Tibial nerve (tissue), 4 donors: Measurements from ENCODE around the gene CD37. TPM values are rescaled to one million over a fixed set of nuclear protein-coding genes. Genes with fewer than 3 reads are reported as not detected.

Experiments used
- DNase-seq, 2 donors: peaks; one replicate each; pipeline ENCODE4 v3.0.0-alpha.2; 2019; ENCODE audit warnings: low spot score in 2 of 2
- H3K27ac ChIP-seq, 4 donors: fragments of 200-600 bp; sonication (generic) in 3 of 4; one replicate each; pipeline ENCODE4 v1.5.1; 2017 to 2019; ENCODE audit warnings: mild to moderate bottlenecking in 1 of 4
- H3K27me3 ChIP-seq, 2 donors: fragments of 200-600 bp; sonication (generic) in 1 of 2; one replicate each; pipeline versions ENCODE4 v1.5.1 to v1.6.0; 2017 to 2019
- H3K36me3 ChIP-seq, 3 donors: fragments of 200-600 bp; sonication (generic); one replicate each; pipeline ENCODE4 v1.5.1; 2018 to 2019
- H3K4me1 ChIP-seq, 4 donors: fragments of 200-600 bp; sonication (generic) in 3 of 4; one replicate each; pipeline ENCODE4 v1.5.1; 2017 to 2019
- H3K4me3 ChIP-seq, 4 donors: fragments of 200-600 bp; sonication (generic) in 3 of 4; one replicate each; pipeline ENCODE4 v1.5.1; 2017 to 2019; ENCODE audit warnings: mild to moderate bottlenecking in 1 of 4, moderate library complexity in 1 of 4
- H3K9me3 ChIP-seq, 4 donors: fragments of 200-600 bp; sonication (generic) in 3 of 4; one replicate each; pipeline ENCODE4 v1.5.1; 2017 to 2019
- CTCF ChIP-seq, 5 experiments: fragments of 200-600 bp in 3 of 5; fragments of 450-650 bp in 2 of 5; sonication (generic) in 3 of 5; IDR thresholded peaks; one replicate each; pipeline ENCODE4 v1.5.1; 2016 to 2019; ENCODE audit warnings: antibody characterized with exemption in 5 of 5, mild to moderate bottlenecking in 3 of 5, moderate library complexity in 2 of 5
- EP300 ChIP-seq, 2 donors: sonication (generic); formaldehyde crosslinking; IDR thresholded peaks; one replicate each; pipeline ENCODE4 v1.6.1; 2017; ENCODE audit warnings: antibody characterized with exemption in 2 of 2, mild to moderate bottlenecking in 1 of 2
- POLR2A ChIP-seq, 2 donors: fragments of 450-650 bp; IDR thresholded peaks; one replicate each; pipeline ENCODE4 v1.6.1; 2017; ENCODE audit warnings: antibody characterized with exemption in 2 of 2, mild to moderate bottlenecking in 2 of 2, moderate library complexity in 2 of 2
- WGBS, 2 donors: methylation state at CpG; one replicate each; pipeline ENCODE4 v1.1.5; 2018; 5-methylcytosine and 5-hydroxymethylcytosine counted together
- total RNA-seq, 4 donors: library from RNA; depleted of rRNA; stranded (reverse); fragments of >200 nt; gene quantifications; one replicate each; pipeline ENCODE4 v1.1.0, GENCODE V29; 2016

Gene CD37
- total RNA-seq, 4 donors from 2014 or later: 9.8 to 18.6 (median 15.8) TPM

DNA sequence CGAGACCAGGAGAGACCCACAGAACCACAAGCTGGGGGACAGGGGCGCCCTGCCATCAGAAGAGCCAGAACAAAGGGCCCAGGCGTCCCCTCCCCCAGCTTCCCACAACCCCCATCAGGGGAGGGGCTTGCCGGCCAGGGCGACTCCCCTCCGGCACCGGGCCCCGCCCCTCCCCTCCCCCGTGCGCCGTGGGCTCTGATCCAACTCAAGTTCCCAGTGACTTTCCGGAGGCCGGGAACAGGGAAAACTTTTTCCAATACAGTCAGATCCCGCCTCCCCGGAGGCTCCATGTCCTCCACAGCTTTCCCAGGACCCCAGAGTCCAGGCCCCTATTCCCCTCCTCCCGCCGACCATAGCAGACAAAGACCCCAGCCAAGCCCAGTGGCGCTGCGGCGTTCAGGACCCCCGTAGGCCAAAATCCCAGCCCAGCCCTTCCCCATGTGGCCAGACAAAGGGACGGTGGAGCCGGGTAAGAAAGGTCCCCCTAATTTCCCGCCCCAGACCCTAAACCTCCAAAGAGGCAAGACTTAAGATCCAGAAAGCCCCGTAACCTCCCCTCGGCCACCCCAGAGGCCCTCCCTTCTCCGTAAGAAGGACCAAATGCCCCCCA, 26.3 kb downstream of the CD37 start:
- Histone ChIP-seq H3K27ac (peak overlapping the region; percentile 88 to 97 (median 92)), H3K4me3 (peak overlapping the region; percentile 53 to 89 (median 84)), H3K9me3 (no peaks in the 10 kb centered on the region), H3K27me3 (peaks cover 0 to 4% of the 10 kb centered on the region in 2 donors), H3K4me1 (peaks cover 0 to 40% (median 10%) of the 10 kb centered on the region in 4 donors), H3K36me3 (peaks cover 0 to 35% (median 0%) of the 10 kb centered on the region in 3 donors)
- peak; percentile 55 to 72 for DNase-seq
- 0 to 1% methylated on average over 22 to 27 of the region's 27 CpGs for WGBS, 2 donors
- TF ChIP-seq EP300 (IDR thresholded peaks at IDR 0.05): peak in 1 of 2 donors; percentile 62
- TF ChIP-seq POLR2A (IDR thresholded peaks at IDR 0.05): peak in 1 of 2 donors; percentile 43
- no peak for TF ChIP-seq CTCF (IDR thresholded peaks at IDR 0.05)

- H3K27me3 ChIP-seq: peaks cover 0 to 4% of the 10 kb centered on the region in 2 donors
- peak; percentile 68 to 69 for DNase-seq
- TF ChIP-seq POLR2A (IDR thresholded peaks at IDR 0.05) (peak in 1 of 2 donors; percentile 39), EP300 (IDR thresholded peaks at IDR 0.05) (peak in 1 of 2 donors; percentile 51), CTCF (IDR thresholded peaks at IDR 0.05) (peak in 1 of 5 experiments; percentile 6)
- peak within 1 kb of the TSS; percentile 53 to 89 (median 84) for H3K4me3 ChIP-seq
- H3K4me1 ChIP-seq: peaks cover 0 to 34% (median 8%) of the 10 kb centered on the region in 4 donors
- WGBS, 2 donors: 0 to 1% methylated on average over 52 of the region's 52 CpGs
- peaks cover 0 to 28% (median 0%) of the 10 kb centered on the region in 3 donors for H3K36me3 ChIP-seq
- peak within 1 kb of the TSS; percentile 88 to 97 (median 92) for H3K27ac ChIP-seq
- no peaks in the 10 kb centered on the region for H3K9me3 ChIP-seq
Observed at GRCh38 chr19:49362048-49362928, 27.1 kb downstream of the CD37 start, which contains the start of gene TEAD2. Gene TEAD2, minus strand, starts transcription at chr19:49362416. Its CDS starts 2,341 bp downstream, at chr19:49360075.

- peaks cover 0 to 22% (median 0%) of the 10 kb centered on the region in 3 donors for H3K36me3 ChIP-seq
- peaks cover 0 to 34% (median 8%) of the 10 kb centered on the region in 4 donors for H3K4me1 ChIP-seq
- H3K27ac ChIP-seq: peak overlapping the region; percentile 88 to 97 (median 92)
- no peak for TF ChIP-seq EP300 (IDR thresholded peaks at IDR 0.05)
- TF ChIP-seq POLR2A (IDR thresholded peaks at IDR 0.05): no peak
- TF ChIP-seq CTCF (IDR thresholded peaks at IDR 0.05): no peak
- H3K4me3 ChIP-seq: peak overlapping the region; percentile 40 to 85 (median 68)
- WGBS, 2 donors: 0 to 2% methylated on average over 14 of the region's 14 CpGs
- H3K9me3 ChIP-seq: no peaks in the 10 kb centered on the region
- DNase-seq: peak in 1 of 2 donors; percentile 21
- H3K27me3 ChIP-seq: peaks cover 0 to 4% of the 10 kb centered on the region in 2 donors
Observed at GRCh38 chr19:49362929-49363267, 27.7 kb downstream of the CD37 start.

GRCh38 chr19:49363268-49364082, 28.3 kb downstream of the CD37 start, which contains the start of gene DKKL1:
Gene DKKL1, plus strand, starts transcription at chr19:49363877. Its CDS starts 122 bp downstream, at chr19:49363999.
- Histone ChIP-seq H3K9me3 (no peaks in the 10 kb centered on the region), H3K27ac (peak within 1 kb of the TSS; percentile 88 to 97 (median 92)), H3K4me3 (peak within 1 kb of the TSS; percentile 40 to 85 (median 68)), H3K27me3 (peaks cover 0 to 4% of the 10 kb centered on the region in 2 donors), H3K36me3 (peaks cover 0 to 16% (median 0%) of the 10 kb centered on the region in 3 donors), H3K4me1 (peaks cover 0 to 34% (median 8%) of the 10 kb centered on the region in 4 donors)
- peak; percentile 100 for DNase-seq
- WGBS, 2 donors: 1 to 2% methylated on average over 45 to 46 of the region's 46 CpGs
- TF ChIP-seq EP300 (IDR thresholded peaks at IDR 0.05) (peak; percentile 15 to 91), POLR2A (IDR thresholded peaks at IDR 0.05) (peak in 1 of 2 donors; percentile 72), CTCF (IDR thresholded peaks at IDR 0.05) (peak in 4 of 5 experiments; percentile 5 to 37 (median 32))
